Brain microvascular endothelial cell (primary cell): ENCODE data around the gene ESRRB.
A peak's percentile ranks its signal among the peaks of the same experiment; 100 is the strongest.

Experiments used
- DNase-seq: peaks from one replicate; pipeline ENCODE4 v3.0.0-alpha.2; 2020
- H3K27ac ChIP-seq: fragments of 250-450 bp; sonication (Bioruptor Pico); 2 replicates; pipeline ENCODE4 v1.5.1; 2020; ENCODE audit warnings: mild to moderate bottlenecking, moderate library complexity
- H3K27me3 ChIP-seq: fragments of 250-450 bp; sonication (Bioruptor Pico); replicated peaks from 2 replicates; pipeline ENCODE4 v1.5.1; 2020; ENCODE audit warnings: mild to moderate bottlenecking
- H3K36me3 ChIP-seq: fragments of 250-450 bp; sonication (Bioruptor Pico); replicated peaks from 2 replicates; pipeline ENCODE4 v1.5.1; 2020; ENCODE audit warnings: mild to moderate bottlenecking
- H3K4me3 ChIP-seq: 2 replicates; pipeline ENCODE4 v1.5.1; 2011; ENCODE audit warnings: low read depth, mild to moderate bottlenecking, control low read depth, low read length, moderate library complexity
- in situ Hi-C: cut with HindIII; loops from 2 replicates; pipeline ENCODE4 v1.10.0; 2017; ENCODE audit warnings: low sequenced_read_pairs, low pct_ligation_motif_present
- TF ChIP-seq, protein P1 (sequence below): IDR thresholded peaks from 2 replicates; pipeline ENCODE4 v1.5.1; 2011; ENCODE audit warnings: low read depth, mild to moderate bottlenecking, moderate library complexity, low read length, control low read depth, inconsistent platforms; ENCODE audit errors: missing control alignments

ESRRB gene

DNA sequence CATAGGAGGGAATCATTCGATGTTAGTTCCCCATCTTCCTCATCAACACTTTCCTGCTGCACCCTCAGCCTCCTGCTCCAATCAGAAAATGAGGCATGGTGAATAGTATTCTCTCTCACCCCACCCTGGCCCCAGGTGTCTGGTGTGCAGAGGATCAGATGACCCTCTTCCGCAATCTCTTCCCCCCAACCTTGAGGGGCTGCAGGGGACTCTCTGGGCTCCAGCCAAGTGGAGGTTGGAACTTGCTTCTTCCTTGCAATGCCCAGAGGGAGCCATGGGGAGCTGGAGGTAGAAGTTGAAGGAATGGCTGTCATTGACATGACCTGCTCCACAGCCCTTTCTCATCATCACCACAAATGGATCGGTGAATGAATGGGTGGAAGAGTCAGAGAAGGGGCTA is 20.2 kb upstream of the ESRRB start:
- TF ChIP-seq, protein P1, sequence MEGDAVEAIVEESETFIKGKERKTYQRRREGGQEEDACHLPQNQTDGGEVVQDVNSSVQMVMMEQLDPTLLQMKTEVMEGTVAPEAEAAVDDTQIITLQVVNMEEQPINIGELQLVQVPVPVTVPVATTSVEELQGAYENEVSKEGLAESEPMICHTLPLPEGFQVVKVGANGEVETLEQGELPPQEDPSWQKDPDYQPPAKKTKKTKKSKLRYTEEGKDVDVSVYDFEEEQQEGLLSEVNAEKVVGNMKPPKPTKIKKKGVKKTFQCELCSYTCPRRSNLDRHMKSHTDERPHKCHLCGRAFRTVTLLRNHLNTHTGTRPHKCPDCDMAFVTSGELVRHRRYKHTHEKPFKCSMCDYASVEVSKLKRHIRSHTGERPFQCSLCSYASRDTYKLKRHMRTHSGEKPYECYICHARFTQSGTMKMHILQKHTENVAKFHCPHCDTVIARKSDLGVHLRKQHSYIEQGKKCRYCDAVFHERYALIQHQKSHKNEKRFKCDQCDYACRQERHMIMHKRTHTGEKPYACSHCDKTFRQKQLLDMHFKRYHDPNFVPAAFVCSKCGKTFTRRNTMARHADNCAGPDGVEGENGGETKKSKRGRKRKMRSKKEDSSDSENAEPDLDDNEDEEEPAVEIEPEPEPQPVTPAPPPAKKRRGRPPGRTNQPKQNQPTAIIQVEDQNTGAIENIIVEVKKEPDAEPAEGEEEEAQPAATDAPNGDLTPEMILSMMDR: no peak
- H3K4me3 ChIP-seq: no peak overlapping the region
- H3K36me3 ChIP-seq: no peaks in the 10 kb centered on the region
- H3K27ac ChIP-seq: no peak overlapping the region
- in situ Hi-C loops: no loop called here
- no peak for DNase-seq
- no peaks in the 10 kb centered on the region for H3K27me3 ChIP-seq

DNA sequence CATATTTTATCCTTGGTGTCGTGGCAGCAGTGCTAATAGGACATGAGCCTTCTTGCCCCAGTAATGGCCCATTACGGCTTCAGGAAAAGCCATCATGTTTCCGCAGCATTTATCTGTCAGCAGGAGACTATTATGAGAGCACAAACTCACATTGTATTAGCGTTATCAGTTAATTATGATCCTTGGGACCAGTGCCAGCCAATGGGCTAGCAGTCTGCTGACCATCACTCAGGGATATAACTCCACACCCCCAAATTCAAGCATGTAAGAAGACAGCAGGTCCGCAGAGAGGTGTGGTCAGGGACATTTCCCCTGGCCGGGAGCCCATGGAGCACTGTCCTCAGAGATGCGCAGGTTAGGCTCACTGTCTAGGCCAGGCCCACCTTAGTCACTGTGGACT is 4.9 kb upstream of the ESRRB start:
- Histone ChIP-seq H3K4me3 (no peak overlapping the region), H3K36me3 (no peaks in the 10 kb centered on the region), H3K27me3 (peaks cover 6% of the 10 kb centered on the region), H3K27ac (no peak overlapping the region)
- in situ Hi-C loops: no loop called here
- no peak for DNase-seq
- TF ChIP-seq, protein P1: no peak

DNA sequence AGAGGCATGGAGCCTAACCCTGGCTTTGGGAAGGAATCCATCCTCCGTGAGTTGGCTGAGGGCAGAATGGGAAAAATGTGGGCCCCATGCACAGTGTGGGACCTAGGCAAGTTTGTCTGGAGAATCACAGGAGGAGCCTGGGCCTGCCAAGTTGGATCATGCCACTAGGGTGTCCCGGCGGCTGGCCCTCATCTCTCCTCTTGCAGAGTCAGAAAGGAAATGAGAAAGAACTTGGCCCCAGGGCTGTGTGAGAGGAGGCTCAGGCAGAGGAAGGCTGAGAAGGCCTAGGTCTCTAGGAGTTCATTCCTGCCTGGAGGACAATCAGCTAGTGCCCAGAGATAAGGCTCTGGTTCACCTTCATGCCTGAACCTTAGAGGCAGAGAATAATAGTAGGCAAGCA is 2.5 kb upstream of the ESRRB start:
- TF ChIP-seq, protein P1: no peak
- Histone ChIP-seq H3K36me3 (no peaks in the 10 kb centered on the region), H3K27ac (no peak overlapping the region), H3K27me3 (peaks cover 26% of the 10 kb centered on the region), H3K4me3 (no peak overlapping the region)
- no peak for DNase-seq
- in situ Hi-C loops: no loop called here

DNA sequence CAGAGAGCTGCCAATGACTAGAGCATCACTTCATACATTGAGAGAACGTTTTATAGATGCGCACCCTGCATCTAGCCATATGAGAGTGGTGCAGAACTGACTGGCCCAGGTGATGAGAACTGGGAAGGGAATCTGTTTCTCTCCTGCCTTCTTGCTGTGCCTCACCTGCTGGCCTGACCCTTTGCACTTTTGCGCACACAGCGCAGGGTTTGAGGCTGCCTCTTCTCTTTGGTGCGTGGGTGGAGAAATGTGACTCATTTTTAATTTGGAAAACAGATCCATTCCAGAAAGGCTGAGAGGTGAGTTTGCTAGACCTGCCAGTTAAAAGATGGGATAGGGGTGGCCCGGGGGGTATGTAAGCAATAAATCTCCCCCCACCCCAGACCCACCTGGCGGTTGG is 453 bp upstream of the ESRRB start:
- peaks cover 37% of the 10 kb centered on the region for H3K27me3 ChIP-seq
- in situ Hi-C loops: no loop called here

DNA sequence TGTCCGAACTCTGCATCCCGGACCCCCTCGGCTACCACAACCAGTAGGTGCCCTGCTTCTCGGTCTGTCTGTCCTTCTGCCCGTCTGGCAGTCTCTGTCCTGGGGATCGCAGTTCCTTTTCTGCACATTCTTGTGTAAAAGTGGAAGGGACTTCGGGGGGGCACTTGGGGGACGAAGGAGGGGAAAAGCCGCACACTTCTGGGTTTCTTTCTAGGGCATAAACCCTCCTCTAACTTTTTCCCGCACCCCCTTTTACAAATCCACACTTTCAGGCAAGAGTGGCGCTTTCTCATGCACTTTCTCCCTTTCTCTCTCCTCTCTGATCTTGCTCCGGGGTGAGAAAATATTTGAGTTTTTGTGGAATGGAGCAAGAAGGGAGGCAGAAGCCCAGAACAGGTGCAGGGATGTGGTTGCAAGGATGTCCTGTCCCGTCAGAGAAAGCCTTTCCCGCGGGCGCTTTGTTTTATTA is 506 bp downstream of the ESRRB start:
- TF ChIP-seq, protein P1: no peak
- H3K27ac ChIP-seq: no peak overlapping the region
- in situ Hi-C loops: no loop called here
- no peak for DNase-seq
- H3K27me3 ChIP-seq: peaks cover 40% of the 10 kb centered on the region
- no peaks in the 10 kb centered on the region for H3K36me3 ChIP-seq
- peak overlapping the region; percentile 22 for H3K4me3 ChIP-seq

More for the DNA sequence above, 453 bp upstream of the ESRRB start:
- DNase-seq: no peak
- H3K4me3 ChIP-seq: no peak overlapping the region
- H3K36me3 ChIP-seq: no peaks in the 10 kb centered on the region
- no peak overlapping the region for H3K27ac ChIP-seq
- TF ChIP-seq, protein P1: no peak

DNA sequence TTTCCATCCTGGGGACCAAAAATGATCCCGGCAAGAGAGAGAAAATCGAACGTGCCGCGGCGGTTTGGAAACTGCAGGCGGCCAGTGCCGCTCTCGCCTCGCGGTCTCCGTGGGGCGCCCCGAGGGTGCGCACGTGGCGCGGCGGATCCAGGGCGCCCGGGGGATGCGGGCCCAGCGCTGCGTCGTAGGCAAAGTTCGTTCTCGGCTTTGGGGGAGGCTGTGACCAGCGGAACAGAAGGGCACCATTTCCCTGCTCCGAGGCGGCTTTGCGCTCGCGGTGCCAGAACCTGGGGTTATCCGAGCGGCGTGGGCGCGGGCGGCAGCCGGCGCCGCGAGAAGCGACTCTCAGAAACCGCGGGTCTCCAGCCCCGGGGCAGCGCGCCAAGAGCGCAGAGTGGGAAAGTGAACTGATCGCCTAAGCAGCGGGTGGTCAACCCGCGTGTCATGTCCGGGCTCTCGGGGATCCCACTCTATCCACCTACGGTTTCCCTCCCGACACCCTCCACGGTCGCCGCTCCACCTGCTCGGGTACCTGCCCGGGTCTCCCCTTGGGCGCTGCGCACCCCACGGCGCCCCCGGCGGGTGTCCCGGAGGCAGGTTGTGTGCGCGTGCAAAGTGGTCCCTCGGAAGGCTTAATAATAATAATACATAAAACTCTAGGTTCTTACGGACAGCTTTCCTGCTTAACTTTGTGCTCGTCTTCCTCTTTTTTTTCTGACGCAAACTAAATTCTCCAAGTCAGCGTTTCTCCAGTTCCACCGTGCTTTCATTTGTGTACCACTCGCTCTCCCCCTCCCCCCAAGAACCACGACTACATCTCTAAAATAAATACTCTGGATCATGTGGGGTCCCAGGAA is 1.2 kb downstream of the ESRRB start:
- DNase-seq: no peak
- H3K27ac ChIP-seq: no peak overlapping the region
- H3K4me3 ChIP-seq: no peak overlapping the region
- H3K27me3 ChIP-seq: peaks cover 45% of the 10 kb centered on the region
- no peaks in the 10 kb centered on the region for H3K36me3 ChIP-seq
- TF ChIP-seq, protein P1: no peak
- in situ Hi-C loops: no loop called here
